Hematopoietic multipotent progenitor cell treated with erythropoietin and hydrocortisone succinate and interleukin-3 and kit ligand, for 15 days (in vitro differentiated cells): Measurements from ENCODE around the gene TRIM42.

Experiments used
- DNase-seq: peaks from one replicate; pipeline ENCODE4 v3.0.0-alpha.2; 2015; ENCODE audit warnings: low spot score

Gene TRIM42

DNA sequence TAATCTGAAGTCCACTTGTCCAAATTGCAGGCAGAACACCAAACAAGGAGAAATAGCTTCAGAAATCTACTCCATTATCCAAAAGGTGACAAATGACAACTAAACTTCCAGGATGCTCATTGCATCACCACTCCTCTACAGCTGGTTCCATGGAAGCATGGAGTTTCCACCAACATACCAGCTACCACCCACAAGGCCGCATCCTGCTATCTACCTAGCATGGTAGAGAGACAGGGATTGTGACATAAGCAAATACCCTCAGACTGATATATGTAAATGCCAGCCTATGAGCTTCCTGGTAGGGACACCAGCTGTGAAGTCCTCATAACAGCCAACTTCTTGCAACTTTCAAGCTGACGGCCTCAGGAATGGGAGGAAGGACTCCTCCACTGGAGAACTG lies at the start of gene TRIM42:
TSS of gene TRIM42 (plus strand) at position 301 of the 400 bp plus-strand sequence. CDS start 166 bp downstream, outside the sequence.
- no peak for DNase-seq

- DNase-seq = no peak
These were observed 49.3 kb upstream of the TRIM42 start for GRCh38 chr3:140628606-140629005.

GRCh38 chr3:140629357-140630137 lies 48.3 kb upstream of the TRIM42 start:
- DNase-seq = no peak

DNA sequence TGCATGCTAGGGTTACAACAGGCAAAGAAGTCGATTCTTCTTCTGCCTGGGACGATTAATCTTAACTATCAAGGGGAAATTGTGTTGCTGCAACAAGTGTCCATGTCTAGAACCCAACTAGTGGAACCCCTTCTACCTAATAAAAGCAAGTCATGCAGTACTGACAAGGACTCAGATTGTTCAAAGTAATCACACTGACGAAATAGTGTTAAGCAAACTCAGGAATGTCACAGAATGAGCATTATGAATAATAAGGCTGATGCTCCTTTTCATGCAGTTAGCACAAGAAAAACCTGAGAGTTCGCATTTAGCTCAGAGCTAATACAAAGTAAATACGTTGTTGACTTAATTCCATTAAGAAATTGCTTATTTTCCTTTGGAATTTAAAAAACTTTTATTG lies 47.5 kb upstream of the TRIM42 start:
- no peak for DNase-seq

- no peak for DNase-seq
These were observed 47.0 kb upstream of the TRIM42 start for GRCh38 chr3:140630866-140631265.

GRCh38 chr3:140635276-140635675 lies 42.6 kb upstream of the TRIM42 start:
- no peak for DNase-seq

DNA sequence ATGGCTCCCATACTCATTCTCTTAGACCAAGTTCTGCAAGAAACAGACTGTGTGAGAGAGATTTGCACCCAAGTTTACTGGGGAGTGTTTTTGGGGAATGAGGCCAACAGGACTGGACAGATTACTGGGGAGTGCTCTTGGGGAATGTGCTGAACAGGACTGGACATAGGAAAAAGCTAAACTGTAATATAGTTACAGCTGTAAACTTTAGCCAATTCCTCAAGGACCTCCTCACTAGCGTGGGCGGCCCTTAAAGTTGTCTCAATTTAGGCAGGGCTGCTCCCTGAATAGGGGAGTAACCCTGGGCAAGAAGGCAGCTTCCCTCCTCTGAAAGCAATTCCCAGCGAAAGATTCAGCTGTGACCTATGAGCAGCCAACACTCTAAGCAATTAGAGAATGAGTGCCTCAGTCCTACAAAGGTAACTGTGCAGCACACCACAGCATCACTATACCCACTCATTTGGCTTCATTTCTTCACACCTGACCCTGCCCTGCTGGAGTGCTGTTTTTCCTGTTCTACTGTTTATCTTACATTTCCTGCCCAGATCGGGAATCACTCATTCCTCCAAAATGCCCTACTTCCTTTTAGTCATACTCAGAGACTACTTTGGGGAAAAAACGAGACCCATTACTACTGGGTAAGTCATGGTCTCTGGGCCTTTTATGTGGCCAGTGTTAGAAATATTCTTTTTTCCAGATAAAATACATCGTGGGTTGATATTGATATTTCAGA lies 41.3 kb upstream of the TRIM42 start:
- no peak for DNase-seq

GRCh38 chr3:140651287-140651686 lies 26.6 kb upstream of the TRIM42 start:
- DNase-seq = no peak

DNA sequence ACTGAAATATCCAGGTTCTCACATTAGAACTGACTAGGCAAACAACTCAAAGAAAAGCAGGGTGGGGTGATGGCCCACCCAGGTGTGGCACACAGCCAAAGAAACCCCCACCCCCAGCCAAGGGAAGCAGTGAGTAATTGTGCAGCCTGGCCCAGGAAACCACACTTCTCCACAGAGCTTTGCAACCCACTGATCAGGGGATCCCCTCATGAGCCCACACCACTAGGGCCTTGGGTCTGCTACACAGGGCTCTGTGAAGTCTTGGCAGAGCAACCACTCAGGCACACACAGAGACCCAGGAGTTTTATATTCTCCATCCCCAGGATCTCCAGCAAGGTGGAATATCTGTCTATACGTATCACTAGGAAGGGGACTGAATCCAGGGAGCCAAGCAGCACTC lies 22.2 kb upstream of the TRIM42 start:
- no peak for DNase-seq

- DNase-seq = no peak
These were observed 13.8 kb upstream of the TRIM42 start for GRCh38 chr3:140664111-140664510.

DNA sequence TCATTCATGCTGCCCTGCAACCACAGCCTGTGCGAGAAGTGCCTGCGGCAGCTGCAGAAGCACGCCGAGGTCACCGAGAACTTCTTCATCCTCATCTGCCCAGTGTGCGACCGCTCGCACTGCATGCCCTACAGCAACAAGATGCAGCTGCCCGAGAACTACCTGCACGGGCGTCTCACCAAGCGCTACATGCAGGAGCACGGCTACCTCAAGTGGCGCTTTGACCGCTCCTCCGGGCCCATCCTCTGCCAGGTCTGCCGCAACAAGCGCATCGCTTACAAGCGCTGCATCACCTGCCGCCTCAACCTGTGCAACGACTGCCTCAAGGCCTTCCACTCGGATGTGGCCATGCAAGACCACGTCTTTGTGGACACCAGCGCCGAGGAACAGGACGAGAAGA lies 4.7 kb downstream of the TRIM42 start:
- no peak for DNase-seq

GRCh38 chr3:140686128-140686527 lies 8.3 kb downstream of the TRIM42 start:
- no peak for DNase-seq

- no peak for DNase-seq
These were observed 9.1 kb downstream of the TRIM42 start for GRCh38 chr3:140686948-140687347.

DNA sequence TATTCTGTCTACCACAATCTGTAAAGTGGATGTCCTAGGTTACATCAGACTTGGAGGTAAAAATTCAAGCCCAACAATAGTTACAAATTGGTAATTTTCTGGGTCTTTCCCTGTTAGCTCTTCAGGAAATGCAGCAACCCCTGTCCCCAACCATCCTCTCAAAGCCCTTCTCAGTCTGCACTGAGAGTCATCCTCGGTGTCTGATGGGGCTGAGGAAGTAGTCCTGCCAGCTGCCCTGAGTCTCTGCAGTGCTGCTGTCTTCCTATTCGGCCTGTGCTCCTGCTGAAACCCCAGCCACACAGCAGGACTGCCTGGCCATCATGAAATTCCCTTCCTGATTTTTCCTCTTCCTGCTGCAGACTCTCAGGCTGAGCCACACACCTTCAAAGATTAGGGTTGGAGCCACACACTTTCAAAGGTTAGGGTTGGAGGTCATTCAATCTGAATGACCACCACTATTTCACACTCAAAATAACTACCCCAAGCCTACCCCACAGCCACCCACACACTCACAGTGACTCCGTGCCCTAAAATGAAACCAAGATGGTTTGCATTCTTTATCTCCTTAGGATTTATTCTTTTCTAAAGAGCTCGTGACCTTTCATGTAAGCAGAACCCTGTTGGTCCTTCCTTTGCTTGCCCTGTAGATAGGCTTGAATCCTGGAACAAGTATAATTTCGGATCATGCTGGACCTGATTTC lies 17.6 kb downstream of the TRIM42 start:
- no peak for DNase-seq

DNA sequence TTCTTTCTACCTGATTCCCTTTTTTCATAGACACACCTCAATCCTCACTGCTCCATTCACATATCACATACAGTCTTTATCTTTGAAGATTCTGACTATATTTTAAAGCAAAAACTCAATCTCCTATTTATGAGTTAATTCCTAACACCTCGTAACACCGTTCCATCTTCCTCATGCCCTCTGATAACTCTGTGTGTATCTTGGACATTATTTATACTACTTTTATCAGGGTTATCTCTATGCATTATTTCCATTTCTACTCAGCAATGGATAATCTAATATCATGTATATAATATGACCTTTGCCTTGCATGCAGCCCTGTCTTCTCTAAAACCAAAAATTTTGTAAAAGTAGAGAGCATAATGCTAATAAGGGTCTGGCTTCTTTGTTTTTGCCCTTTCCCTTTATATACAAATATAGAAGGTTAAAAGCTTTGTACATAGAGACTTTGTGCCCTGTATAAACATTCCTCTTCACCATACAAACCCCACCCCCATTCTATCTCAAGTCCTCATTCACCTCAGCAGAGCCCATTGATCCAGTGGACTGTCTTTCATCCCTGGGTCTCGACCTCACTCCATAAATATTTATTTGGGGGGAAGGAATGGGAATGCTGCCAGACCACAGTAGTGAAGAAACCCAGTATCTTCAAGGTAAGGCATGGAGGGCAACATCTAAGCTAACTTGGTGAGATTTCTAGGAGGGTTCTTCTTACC lies 21.8 kb downstream of the TRIM42 start:
- DNase-seq = no peak

GRCh38 chr3:140702281-140702680 lies 24.4 kb downstream of the TRIM42 start:
- DNase-seq = no peak

DNA sequence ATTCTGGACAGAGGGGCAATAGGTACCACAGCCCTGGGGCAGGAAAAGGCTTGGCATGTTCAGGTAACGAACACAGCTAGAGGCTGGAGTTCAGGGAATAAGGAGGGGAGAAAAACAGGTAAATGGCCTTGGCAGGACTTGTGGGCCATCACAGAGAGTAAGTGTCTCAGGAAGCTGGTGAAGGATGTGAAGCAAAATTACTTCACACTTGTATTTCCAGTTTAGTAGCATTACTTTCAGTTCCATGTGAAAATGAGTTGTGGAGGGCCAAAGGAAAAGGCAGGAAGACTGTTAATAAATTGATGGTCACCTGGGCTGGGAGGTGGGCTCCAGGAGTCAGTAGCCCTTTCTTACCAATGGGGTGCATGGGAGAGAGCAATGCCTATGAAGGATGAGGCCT lies 25.6 kb downstream of the TRIM42 start:
- no peak for DNase-seq

DNA sequence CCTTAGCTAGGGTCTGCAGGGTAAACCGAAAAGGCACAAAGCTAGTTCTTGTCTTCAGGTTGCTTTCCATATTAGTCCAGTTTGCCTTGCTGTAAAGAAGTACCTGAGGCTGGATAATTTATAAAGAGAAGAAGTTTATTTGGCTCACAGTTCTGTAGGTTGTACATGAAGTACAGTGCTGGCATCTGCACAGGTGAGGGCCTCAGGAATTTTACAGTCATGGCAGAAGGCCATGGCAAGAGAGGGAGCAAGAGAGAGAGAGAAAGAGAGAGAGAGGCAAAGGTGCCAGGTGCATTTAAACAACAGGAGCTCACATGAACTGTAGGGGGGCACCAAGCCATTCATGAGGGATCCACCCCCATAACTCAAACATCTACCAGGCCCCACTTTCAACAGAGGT lies 26.9 kb downstream of the TRIM42 start:
- DNase-seq = no peak

- no peak for DNase-seq
These were observed 28.1 kb downstream of the TRIM42 start for GRCh38 chr3:140705954-140706353.

GRCh38 chr3:140706360-140706759 lies 28.5 kb downstream of the TRIM42 start:
- DNase-seq = no peak

- DNase-seq = no peak
These were observed 31.0 kb downstream of the TRIM42 start for GRCh38 chr3:140708815-140709214.

GRCh38 chr3:140709751-140710150 lies 31.9 kb downstream of the TRIM42 start:
- DNase-seq = no peak
